ENCODE measurements around the gene PSD2. TPM values are rescaled to one million over a fixed set of nuclear protein-coding genes. Genes with fewer than 3 reads are reported as not detected.

The PSD2 gene
- total and polyA plus RNA-seq, 8 donors = 0.06 to 2.5 (median 1.7) TPM; not detected in 1

GRCh38 chr5:139807647-139808030 is 12.0 kb downstream of the PSD2 start:
- no peaks in the 10 kb centered on the region for H3K36me3 ChIP-seq
- intact Hi-C loops (cut with DNase I) = no loop called here
- H3K27me3 ChIP-seq = peaks cover under 1 to 44% of the 10 kb centered on the region in 2 donors
- TF ChIP-seq CTCF (IDR thresholded peaks at IDR 0.05) = no peak
- ATAC-seq (no peak), DNase-seq (no peak)
- no peaks in the 10 kb centered on the region for H3K9me3 ChIP-seq
- H3K4me3 ChIP-seq = no peak overlapping the region
- H3K27ac ChIP-seq = no peak overlapping the region
- no peaks in the 10 kb centered on the region for H3K4me1 ChIP-seq

- Histone ChIP-seq H3K4me3 (no peak overlapping the region), H3K27ac (no peak overlapping the region), H3K27me3 (peaks cover 0 to 34% of the 10 kb centered on the region in 2 donors), H3K36me3 (no peaks in the 10 kb centered on the region), H3K9me3 (no peaks in the 10 kb centered on the region), H3K4me1 (no peaks in the 10 kb centered on the region)
- no peak for TF ChIP-seq CTCF (IDR thresholded peaks at IDR 0.05)
- ATAC-seq (peak; percentile 89), DNase-seq (peak in 3 of 4 donors; percentile 36 to 75 (median 64))
- intact Hi-C loops (cut with DNase I) = no loop called here
These were observed 13.1 kb downstream of the PSD2 start for GRCh38 chr5:139808481-139809330.

DNA sequence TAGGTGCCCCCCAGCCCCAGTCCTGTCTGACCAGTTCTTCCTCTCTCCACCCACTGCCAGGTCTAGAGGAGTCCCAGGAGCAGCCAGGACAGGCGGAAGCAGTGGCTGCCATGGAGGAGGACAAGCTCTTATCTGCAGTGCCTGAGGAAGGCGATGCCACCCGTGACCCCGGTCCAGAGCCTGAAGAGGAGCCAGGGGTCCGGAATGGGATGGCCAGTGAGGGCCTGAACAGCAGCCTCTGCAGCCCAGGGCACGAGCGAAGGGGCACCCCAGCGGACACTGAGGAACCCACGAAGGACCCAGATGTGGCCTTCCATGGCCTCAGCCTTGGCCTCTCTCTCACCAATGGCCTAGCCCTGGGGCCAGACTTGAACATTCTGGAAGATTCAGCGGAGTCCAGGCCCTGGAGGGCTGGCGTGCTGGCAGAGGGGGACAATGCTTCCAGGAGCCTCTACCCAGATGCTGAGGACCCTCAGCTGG is 13.8 kb downstream of the PSD2 start:
- ATAC-seq = no peak
- intact Hi-C loops (cut with DNase I) = no loop called here
- Histone ChIP-seq H3K36me3 (no peaks in the 10 kb centered on the region), H3K9me3 (no peaks in the 10 kb centered on the region), H3K4me1 (no peaks in the 10 kb centered on the region), H3K27ac (no peak overlapping the region), H3K27me3 (peaks cover 0 to 29% of the 10 kb centered on the region in 2 donors), H3K4me3 (no peak overlapping the region)
- no peak for TF ChIP-seq CTCF (IDR thresholded peaks at IDR 0.05)
- peak in 1 of 4 donors; percentile 63 for DNase-seq

- ATAC-seq (no peak), DNase-seq (no peak)
- Histone ChIP-seq H3K27me3 (peaks cover 0 to 29% of the 10 kb centered on the region in 2 donors), H3K4me3 (no peak overlapping the region), H3K4me1 (no peaks in the 10 kb centered on the region), H3K9me3 (no peaks in the 10 kb centered on the region), H3K27ac (no peak overlapping the region), H3K36me3 (no peaks in the 10 kb centered on the region)
- TF ChIP-seq CTCF (IDR thresholded peaks at IDR 0.05) = no peak
- intact Hi-C loops (cut with DNase I) = no loop called here
These were observed 15.0 kb downstream of the PSD2 start for GRCh38 chr5:139810341-139811273.

DNA sequence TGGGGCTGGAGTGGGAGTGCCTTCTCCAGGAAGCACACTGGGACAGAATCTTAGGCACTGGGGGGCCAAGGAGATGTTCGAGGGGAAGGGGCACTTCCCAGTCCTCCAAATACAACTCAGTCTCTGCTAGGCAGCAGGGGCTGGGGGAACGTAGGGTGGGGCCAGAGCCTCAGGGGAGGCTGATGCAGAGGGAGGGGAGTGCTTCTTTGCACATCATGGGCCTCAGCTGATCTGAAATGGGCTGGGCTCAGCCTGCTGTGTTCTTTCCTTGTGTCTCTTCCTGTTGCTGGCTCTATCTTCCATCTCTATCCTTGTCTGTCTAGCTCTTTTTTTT is 15.6 kb downstream of the PSD2 start:
- no peak for ATAC-seq
- TF ChIP-seq CTCF (IDR thresholded peaks at IDR 0.05) = no peak
- DNase-seq = no peak
- Histone ChIP-seq H3K27me3 (peaks cover 0 to 29% of the 10 kb centered on the region in 2 donors), H3K4me1 (no peaks in the 10 kb centered on the region), H3K4me3 (no peak overlapping the region), H3K9me3 (no peaks in the 10 kb centered on the region), H3K36me3 (no peaks in the 10 kb centered on the region), H3K27ac (no peak overlapping the region)
- intact Hi-C loops (cut with DNase I) = no loop called here

Data from left lung (tissue), 10 donors.